HG03342 (cell line): ENCODE measurements around the gene ABLIM3.
"Not testable (repeated sequence)": the region's sequence is repeated elsewhere in the genome, so short reads cannot be mapped to it uniquely, and the experiment has no call there.

Experiments used
- ATAC-seq: cut with Tn5 transposase; IDR thresholded peaks from one replicate; pipeline ENCODE4 v1.9.1; 2021; ENCODE audit warnings: mild to moderate bottlenecking, moderate library complexity; ENCODE audit not compliant: unreplicated experiment

ABLIM3 gene

DNA sequence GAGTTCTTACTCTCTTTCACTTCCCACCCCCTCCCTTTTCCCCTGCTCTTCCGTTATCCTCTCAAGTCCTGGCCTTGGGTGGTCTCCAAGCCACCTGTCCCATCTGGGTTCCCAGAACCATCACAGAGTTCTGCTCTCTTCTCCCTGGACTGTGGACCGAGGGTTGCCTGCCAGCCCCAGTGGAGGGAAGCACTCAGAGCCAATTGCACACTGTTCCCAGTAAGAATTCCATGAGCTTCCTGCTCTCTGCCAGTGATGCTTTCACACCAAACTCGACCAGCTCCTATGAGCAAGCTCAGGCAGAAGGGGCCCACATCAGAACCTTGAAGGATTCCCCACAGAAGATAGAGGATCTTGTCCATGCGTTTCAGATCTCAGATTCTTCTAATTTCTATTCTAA, 110.3 kb downstream of the ABLIM3 start:
- no peak for ATAC-seq

- ATAC-seq: no peak
These were observed 113.2 kb downstream of the ABLIM3 start for GRCh38 chr5:149254506-149254905.

GRCh38 chr5:149256451-149256850, 115.2 kb downstream of the ABLIM3 start:
- ATAC-seq: no peak

- ATAC-seq: no peak
These were observed 115.8 kb downstream of the ABLIM3 start for GRCh38 chr5:149257131-149257530.

GRCh38 chr5:149257889-149258705, 116.8 kb downstream of the ABLIM3 start:
- ATAC-seq: no peak

GRCh38 chr5:149260761-149261160, 119.5 kb downstream of the ABLIM3 start:
- ATAC-seq: no peak

DNA sequence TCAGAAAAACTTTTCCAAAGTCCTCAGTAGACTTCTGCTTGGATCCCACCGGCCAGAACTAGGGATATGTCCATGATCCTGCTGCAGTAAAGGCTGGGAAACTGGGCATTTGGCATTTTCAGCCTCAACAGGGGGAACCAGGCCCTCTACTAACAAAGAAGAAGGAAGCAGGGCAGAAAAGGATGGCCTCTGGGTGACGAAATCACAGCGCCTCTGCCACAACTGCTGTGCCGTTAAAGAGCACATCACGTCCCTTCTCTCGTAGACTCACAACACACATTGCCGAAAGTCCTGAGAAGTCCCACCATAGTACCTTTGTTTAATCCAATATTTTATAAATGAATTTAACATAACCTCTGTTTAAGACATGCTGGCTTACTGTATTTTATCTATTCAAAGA, 120.0 kb downstream of the ABLIM3 start:
- ATAC-seq: no peak

GRCh38 chr5:149262315-149262714, 121.0 kb downstream of the ABLIM3 start:
- ATAC-seq: no peak

- peak; percentile 88 for ATAC-seq
These were observed 123.3 kb downstream of the ABLIM3 start for GRCh38 chr5:149264439-149265067.

GRCh38 chr5:149265068-149265465, 123.8 kb downstream of the ABLIM3 start:
- ATAC-seq: no peak

- ATAC-seq: no peak
These were observed 124.3 kb downstream of the ABLIM3 start for GRCh38 chr5:149265597-149265996.

- no peak for ATAC-seq
These were observed 126.1 kb downstream of the ABLIM3 start for GRCh38 chr5:149267241-149267973.

GRCh38 chr5:149268928-149269557, 127.8 kb downstream of the ABLIM3 start:
- ATAC-seq: peak; percentile 37

DNA sequence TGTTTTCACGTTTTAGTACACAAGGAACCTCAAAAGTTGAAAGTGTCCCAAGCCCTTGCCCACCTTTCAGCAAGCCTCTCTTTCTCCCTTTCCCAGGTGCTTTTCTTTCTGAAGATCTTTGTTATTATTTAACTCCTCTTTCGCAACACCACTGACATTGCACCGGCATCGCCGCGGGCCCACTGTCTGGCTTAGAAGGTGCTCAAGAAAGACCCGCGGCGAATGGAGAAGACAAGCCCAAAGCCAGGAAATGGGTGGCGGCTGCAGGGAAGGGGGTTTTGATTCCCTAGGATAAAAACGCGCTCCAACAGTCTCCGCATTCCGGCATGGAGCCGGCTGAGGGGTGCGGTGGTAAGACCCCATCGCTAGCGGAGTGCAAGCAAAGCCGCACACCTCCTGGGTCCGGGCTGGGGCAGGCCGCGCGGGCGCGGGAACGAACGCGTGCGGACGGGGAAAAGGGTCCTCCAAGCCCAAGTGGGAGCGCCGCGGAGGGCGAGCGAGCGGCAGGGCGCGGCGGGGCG, 130.0 kb downstream of the ABLIM3 start:
- no peak for ATAC-seq

DNA sequence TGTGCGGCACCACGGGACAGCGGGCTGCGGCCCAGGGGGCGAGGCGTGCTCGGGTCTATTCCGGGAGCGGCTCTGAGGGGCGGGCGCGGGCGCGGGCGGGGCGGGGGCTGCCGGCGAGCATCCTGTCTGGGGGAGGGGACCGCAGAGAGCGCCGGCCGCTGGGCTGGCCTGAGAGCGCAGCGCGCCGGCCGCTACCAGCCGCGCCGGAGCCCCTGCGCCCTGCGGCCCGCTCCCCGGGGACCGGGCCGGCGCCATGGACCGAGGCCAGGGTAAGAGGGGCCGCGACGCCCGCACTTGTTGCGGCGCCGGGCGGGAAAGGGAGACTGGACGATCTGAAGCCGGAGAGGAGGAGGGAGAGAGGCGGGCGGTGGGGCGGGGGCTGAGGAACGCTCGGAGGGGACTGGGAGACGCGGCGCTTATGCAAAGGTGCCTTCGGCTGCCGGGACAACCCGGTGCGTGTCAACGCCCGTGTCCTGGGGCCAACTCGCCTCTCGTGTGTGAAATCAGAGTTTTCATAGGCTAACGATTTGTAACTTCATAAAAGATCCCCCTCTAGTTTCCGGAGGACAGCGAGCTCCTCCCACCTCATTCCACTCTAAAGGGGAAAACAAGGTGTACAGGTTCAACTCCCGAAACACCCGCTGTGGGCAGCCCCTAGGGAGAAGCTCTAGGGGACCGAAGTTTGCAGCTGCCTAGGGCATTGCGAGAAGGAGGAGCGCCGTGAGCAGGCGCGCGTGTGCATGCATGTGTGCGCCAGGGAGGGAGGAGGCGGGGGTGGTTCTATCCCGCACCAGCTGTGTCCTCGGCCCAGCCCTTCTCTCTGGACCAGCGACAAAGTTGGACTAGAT, 130.6 kb downstream of the ABLIM3 start, which contains the start of gene AFAP1L1:
Gene AFAP1L1 (plus strand): TSS at position 144 of the 848 bp plus-strand sequence. CDS start 110 bp downstream, at position 254.
- no peak for ATAC-seq

DNA sequence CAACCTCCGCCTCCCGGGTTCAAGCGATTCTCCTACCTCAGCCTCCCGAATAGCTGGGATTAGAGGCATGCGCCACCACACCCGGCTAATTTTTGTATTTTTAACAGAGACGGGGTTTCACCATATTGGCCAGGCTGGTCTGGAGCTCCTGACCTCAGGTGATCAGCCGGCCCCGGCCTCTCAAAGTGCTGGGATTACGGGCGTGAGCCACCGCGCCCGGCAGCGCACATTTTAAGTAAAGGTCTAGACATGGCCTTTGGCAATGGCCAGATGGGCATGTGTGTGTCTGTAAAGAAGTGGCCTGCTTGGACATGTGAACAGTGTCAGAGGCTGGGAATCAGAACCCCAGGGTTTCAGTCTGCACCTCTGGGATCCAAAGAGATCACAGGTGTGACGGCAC, 131.5 kb downstream of the ABLIM3 start:
- ATAC-seq: not testable (repeated sequence)

DNA sequence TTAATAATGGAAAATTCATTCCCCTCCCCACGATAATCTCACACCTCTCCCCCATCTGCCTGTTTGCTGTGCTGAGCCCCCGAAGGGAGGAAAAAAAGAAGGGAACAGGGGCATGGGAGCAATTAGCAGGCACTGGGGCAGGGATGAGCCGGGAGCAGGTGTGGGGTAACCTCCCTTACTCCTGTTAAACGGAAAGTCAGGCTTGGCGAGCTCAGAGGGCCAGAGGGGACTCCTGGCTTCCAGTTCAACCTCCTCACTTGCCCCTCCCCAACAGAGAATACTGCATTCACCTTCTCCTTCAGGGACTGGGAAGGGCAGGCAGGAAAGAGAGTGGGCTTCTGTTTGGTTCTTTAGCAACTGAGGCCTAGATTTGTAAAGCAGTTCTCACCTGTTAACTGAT, 131.9 kb downstream of the ABLIM3 start:
- no peak for ATAC-seq

DNA sequence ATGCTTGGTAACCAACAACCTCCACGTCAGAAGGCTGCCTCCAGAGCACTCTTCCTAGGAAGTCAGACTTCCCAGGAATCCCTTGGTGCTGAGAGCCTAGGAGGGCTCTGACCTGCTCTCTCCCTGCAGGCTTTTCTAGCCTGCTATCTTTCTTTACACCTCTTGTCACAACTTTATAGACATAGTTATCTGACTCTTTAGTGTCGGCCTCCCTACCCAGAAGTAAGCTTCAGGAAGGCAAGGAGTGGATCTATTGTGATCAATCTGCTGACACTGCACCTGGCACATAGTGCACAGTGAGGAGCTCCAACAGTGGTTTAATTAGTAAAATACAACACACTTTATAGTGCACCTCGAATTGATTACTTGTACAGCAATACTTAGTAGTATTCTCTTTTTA, 132.7 kb downstream of the ABLIM3 start:
- no peak for ATAC-seq

DNA sequence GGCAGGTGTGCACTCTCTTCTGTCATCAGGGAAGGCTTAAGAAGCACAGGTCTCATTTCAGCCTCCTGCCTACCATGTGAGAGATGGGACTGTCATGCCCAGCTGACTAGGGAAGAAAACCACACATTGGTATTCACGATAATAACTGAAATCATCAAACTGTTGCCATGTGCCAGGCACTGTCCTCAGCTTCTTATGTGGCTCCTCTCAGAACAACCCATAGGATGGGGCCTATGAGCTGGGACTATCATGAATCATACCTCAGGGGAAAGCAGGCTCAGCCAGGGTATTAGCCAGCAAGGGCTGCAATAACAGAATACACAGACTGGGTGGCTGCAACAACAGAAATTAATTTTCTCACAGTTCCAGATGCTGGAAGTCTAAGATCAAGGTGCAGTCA, 133.6 kb downstream of the ABLIM3 start:
- no peak for ATAC-seq

DNA sequence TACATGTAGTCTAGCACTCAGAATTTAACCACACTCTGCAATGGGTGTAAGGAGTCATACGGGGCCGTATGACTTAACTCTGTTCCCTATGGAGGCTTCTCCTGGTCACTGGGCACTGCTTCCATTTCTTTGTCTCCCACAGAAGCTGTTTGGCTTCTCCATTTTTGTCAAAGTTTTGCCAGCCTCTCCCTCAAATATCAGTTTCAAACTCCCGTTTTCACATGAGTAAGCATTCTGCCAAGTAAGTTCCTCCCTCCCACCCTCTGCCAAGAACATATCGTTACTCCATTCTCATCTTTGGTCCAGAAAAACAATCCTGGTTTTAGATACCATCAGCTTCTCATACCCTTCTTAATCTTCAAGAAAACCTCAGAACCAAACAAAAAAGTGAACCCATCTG, 136.5 kb downstream of the ABLIM3 start:
- no peak for ATAC-seq
